Measurements from ENCODE around the gene CNTNAP2. TPM values are rescaled to one million over a fixed set of nuclear protein-coding genes. Genes with fewer than 3 reads are reported as not detected.

The CNTNAP2 gene
- total RNA-seq, 4 donors from 2014 or later: not detected

DNA sequence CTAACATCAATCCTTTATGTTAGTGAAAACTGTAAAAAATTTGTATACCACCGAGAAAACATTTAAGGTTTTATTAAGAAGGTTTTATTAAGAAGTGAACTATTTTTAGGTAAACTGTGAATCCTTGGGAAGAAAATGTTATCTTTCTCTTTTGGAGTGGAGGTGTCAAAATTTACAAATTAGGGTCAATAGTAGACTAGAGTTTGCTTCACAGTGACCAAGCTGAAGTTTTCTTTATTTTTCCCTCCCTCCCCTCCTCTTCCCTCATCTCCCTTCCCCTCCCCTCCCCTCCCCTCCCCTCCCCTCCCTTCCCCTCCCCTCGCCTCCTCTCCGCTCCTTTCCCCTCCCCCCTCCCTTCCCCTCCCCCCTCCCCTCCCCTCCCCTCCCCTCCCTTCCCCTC lies 168.8 kb downstream of the CNTNAP2 start:
- TF ChIP-seq, protein P1, sequence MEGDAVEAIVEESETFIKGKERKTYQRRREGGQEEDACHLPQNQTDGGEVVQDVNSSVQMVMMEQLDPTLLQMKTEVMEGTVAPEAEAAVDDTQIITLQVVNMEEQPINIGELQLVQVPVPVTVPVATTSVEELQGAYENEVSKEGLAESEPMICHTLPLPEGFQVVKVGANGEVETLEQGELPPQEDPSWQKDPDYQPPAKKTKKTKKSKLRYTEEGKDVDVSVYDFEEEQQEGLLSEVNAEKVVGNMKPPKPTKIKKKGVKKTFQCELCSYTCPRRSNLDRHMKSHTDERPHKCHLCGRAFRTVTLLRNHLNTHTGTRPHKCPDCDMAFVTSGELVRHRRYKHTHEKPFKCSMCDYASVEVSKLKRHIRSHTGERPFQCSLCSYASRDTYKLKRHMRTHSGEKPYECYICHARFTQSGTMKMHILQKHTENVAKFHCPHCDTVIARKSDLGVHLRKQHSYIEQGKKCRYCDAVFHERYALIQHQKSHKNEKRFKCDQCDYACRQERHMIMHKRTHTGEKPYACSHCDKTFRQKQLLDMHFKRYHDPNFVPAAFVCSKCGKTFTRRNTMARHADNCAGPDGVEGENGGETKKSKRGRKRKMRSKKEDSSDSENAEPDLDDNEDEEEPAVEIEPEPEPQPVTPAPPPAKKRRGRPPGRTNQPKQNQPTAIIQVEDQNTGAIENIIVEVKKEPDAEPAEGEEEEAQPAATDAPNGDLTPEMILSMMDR (IDR thresholded peaks at IDR 0.05 in 4 of 5, conservative IDR thresholded peaks at IDR 0.05 in 1 of 5): no peak
- TF ChIP-seq POLR2A (IDR thresholded peaks at IDR 0.05): no peak
- ATAC-seq (no peak), DNase-seq (no peak)
- no peak overlapping the region for H3K27ac ChIP-seq
- no peak overlapping the region for H3K4me3 ChIP-seq
- no peaks in the 10 kb centered on the region for H3K27me3 ChIP-seq
- H3K36me3 ChIP-seq: no peaks in the 10 kb centered on the region
- H3K4me1 ChIP-seq: no peaks in the 10 kb centered on the region
- H3K9me3 ChIP-seq: no peaks in the 10 kb centered on the region
- in situ Hi-C loops (cut with MboI; ENCODE audit: low sequenced_read_pairs in 4 of 4): no loop called here
- intact Hi-C loops (cut with DNase I; ENCODE audit: low total_unique reads): no loop called here

DNA sequence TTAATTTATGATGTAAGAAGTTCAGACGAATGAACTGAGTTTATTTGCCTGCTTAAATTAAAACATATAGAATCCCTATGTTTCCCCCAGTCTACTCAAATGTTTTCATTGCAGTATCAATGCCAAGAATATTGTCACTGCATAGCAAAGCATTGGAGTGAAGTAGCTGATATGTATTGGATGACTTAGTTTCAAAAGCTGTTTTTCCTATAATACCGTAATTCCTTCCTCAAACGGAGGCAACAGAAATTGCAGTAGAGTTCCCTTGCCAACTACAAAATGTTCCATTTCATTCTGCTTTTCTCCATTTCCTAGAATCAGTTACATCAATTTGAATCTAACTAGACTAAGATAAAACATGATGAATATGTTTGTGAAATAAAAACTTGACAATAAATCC lies 174.1 kb downstream of the CNTNAP2 start:
- no peaks in the 10 kb centered on the region for H3K4me1 ChIP-seq
- no peak overlapping the region for H3K4me3 ChIP-seq
- no peaks in the 10 kb centered on the region for H3K36me3 ChIP-seq
- ATAC-seq (no peak), DNase-seq (no peak)
- intact Hi-C loops (cut with DNase I; ENCODE audit: low total_unique reads) (no loop called here), in situ Hi-C loops (cut with MboI; ENCODE audit: low sequenced_read_pairs in 4 of 4) (no loop called here)
- no peak for TF ChIP-seq POLR2A (IDR thresholded peaks at IDR 0.05)
- TF ChIP-seq, protein P1 (IDR thresholded peaks at IDR 0.05 in 4 of 5, conservative IDR thresholded peaks at IDR 0.05 in 1 of 5): no peak
- H3K27ac ChIP-seq: no peak overlapping the region
- H3K27me3 ChIP-seq: no peaks in the 10 kb centered on the region
- H3K9me3 ChIP-seq: no peaks in the 10 kb centered on the region

DNA sequence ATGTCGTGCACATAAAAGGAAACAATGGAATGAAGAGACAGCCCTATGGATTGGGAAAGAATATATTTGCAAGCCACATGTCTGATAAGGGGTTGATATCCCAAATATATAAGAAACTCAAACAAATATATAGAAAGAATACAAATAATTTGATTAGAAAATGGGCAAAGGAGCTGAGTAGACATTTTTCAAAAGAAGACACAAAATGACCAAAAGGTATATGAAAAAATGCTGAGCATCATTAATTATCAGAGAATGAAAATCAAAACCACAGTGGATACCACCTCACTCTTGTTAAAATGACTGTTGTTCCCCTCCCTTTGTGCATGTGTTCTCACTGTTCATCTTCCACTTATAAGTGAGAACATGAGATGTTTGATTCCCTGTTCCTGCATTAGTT lies 175.3 kb downstream of the CNTNAP2 start:
- DNase-seq (no peak), ATAC-seq (no peak)
- no peak overlapping the region for H3K4me3 ChIP-seq
- intact Hi-C loops (cut with DNase I; ENCODE audit: low total_unique reads): no loop called here
- no peaks in the 10 kb centered on the region for H3K36me3 ChIP-seq
- no peaks in the 10 kb centered on the region for H3K9me3 ChIP-seq
- TF ChIP-seq POLR2A (IDR thresholded peaks at IDR 0.05): no peak
- TF ChIP-seq, protein P1 (IDR thresholded peaks at IDR 0.05 in 4 of 5, conservative IDR thresholded peaks at IDR 0.05 in 1 of 5): no peak
- H3K27ac ChIP-seq: no peak overlapping the region
- no peaks in the 10 kb centered on the region for H3K27me3 ChIP-seq
- in situ Hi-C loops (cut with MboI; ENCODE audit: low sequenced_read_pairs in 4 of 4): no loop called here
- no peaks in the 10 kb centered on the region for H3K4me1 ChIP-seq

DNA sequence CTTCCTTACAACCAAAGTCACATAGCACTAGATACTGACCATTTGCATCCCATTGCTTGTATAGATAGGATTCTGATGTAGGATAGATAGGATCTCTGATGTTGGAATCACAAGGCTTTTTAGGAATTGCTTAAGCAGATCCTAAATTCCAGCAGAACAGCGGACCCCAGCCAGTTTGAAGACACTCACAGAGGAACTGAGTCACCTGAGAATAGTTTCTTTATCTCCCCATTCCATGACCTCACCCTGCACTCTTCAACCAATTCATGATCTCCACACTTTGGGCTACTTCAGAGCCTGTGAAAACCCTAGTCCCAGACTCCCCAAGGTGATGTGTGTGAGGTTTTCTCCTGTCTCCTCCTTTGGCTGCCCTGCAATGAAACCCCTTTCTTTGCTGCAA lies 179.4 kb downstream of the CNTNAP2 start:
- intact Hi-C loops (cut with DNase I; ENCODE audit: low total_unique reads) (no loop called here), in situ Hi-C loops (cut with MboI; ENCODE audit: low sequenced_read_pairs in 4 of 4) (no loop called here)
- H3K27ac ChIP-seq: no peak overlapping the region
- no peaks in the 10 kb centered on the region for H3K4me1 ChIP-seq
- no peaks in the 10 kb centered on the region for H3K36me3 ChIP-seq
- H3K27me3 ChIP-seq: no peaks in the 10 kb centered on the region
- ATAC-seq (no peak), DNase-seq (no peak)
- H3K9me3 ChIP-seq: no peaks in the 10 kb centered on the region
- no peak for TF ChIP-seq POLR2A (IDR thresholded peaks at IDR 0.05)
- TF ChIP-seq, protein P1 (IDR thresholded peaks at IDR 0.05 in 4 of 5, conservative IDR thresholded peaks at IDR 0.05 in 1 of 5): no peak
- H3K4me3 ChIP-seq: no peak overlapping the region

DNA sequence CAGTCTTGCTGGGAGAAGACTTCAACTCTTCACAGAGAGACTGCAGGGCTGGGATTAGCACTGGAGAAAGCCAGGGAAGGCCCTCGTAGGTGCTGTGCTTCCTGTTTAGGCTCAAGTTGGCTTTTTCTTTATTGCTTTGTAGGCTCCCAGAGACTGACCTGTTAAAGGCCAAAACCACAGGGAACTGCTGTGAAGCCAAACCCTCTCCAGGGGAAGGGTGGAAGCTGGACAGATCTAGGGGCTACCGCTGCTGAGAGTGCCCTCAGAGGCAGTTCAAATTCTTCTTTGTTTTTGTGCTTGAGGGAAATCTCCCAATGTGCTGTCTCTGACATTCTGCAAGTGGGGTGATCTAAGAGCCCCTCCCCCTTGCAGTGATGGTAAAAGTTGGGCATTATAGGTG lies 198.4 kb downstream of the CNTNAP2 start:
- ATAC-seq: no peak
- H3K27me3 ChIP-seq: no peaks in the 10 kb centered on the region
- in situ Hi-C loops (cut with MboI; ENCODE audit: low sequenced_read_pairs in 4 of 4): no loop called here
- H3K9me3 ChIP-seq: no peaks in the 10 kb centered on the region
- intact Hi-C loops (cut with DNase I; ENCODE audit: low total_unique reads): no loop called here
- no peak for DNase-seq
- H3K27ac ChIP-seq: no peak overlapping the region
- H3K4me3 ChIP-seq: no peak overlapping the region
- H3K36me3 ChIP-seq: no peaks in the 10 kb centered on the region
- H3K4me1 ChIP-seq: no peaks in the 10 kb centered on the region
- TF ChIP-seq, protein P1 (IDR thresholded peaks at IDR 0.05 in 4 of 5, conservative IDR thresholded peaks at IDR 0.05 in 1 of 5): no peak
- TF ChIP-seq POLR2A (IDR thresholded peaks at IDR 0.05): no peak

Measured in gastrocnemius medialis (tissue), 4 donors.